Hepatocyte (in vitro differentiated cells): Measurements from ENCODE around the gene CMTM7. TPM values are rescaled to one million over a fixed set of nuclear protein-coding genes. Genes with fewer than 3 reads are reported as not detected.

ENCODE experiments used
- DNase-seq: peaks from one replicate; pipeline ENCODE4 v3.0.0-alpha.2; 2016; ENCODE audit warnings: low spot score
- H2AFZ ChIP-seq: fragments of 200-600 bp; sonication (generic); 2 replicates; pipeline ENCODE4 v1.6.0; 2016; ENCODE audit warnings: antibody characterized with exemption, mild to moderate bottlenecking
- H3K27ac ChIP-seq: fragments of 200-600 bp; sonication (generic); 2 replicates; pipeline ENCODE4 v1.5.1; 2016; ENCODE audit warnings: mild to moderate bottlenecking
- H3K27me3 ChIP-seq: fragments of 200-600 bp; sonication (generic); 2 replicates; pipeline ENCODE4 v1.6.1; 2016
- H3K36me3 ChIP-seq: fragments of 200-600 bp; sonication (generic); replicated peaks from 2 replicates; pipeline ENCODE4 v1.5.1; 2016; ENCODE audit warnings: low read depth; ENCODE audit not compliant: insufficient read depth
- H3K4me1 ChIP-seq: fragments of 200-600 bp; sonication (generic); 2 replicates; pipeline ENCODE4 v1.5.1; 2016; ENCODE audit warnings: mild to moderate bottlenecking, moderate library complexity; ENCODE audit not compliant: insufficient read depth
- H3K4me2 ChIP-seq: fragments of 200-600 bp; sonication (generic); 2 replicates; pipeline ENCODE4 v1.6.0; 2016
- H3K4me3 ChIP-seq: fragments of 200-600 bp; sonication (generic); 2 replicates; pipeline ENCODE4 v1.5.1; 2016; ENCODE audit warnings: mild to moderate bottlenecking
- H3K79me2 ChIP-seq: fragments of 200-600 bp; sonication (generic); 2 replicates; pipeline ENCODE4 v1.6.0; 2017; ENCODE audit warnings: mild to moderate bottlenecking
- H3K9me2 ChIP-seq: fragments of 200-600 bp; sonication (generic); replicated peaks from 2 replicates; pipeline ENCODE4 v1.6.0; 2017; ENCODE audit warnings: mild to moderate bottlenecking; ENCODE audit not compliant: insufficient read depth
- H3K9me3 ChIP-seq: fragments of 200-600 bp; sonication (generic); 2 replicates; pipeline ENCODE4 v1.5.1; 2016; ENCODE audit warnings: low read depth, mild to moderate bottlenecking
- H4K20me1 ChIP-seq: fragments of 200-600 bp; sonication (generic); 2 replicates; pipeline ENCODE4 v1.6.0; 2016; ENCODE audit warnings: mild to moderate bottlenecking; ENCODE audit not compliant: insufficient read depth, poor library complexity, severe bottlenecking
- CTCF ChIP-seq: fragments of 200-600 bp; sonication (generic); IDR thresholded peaks from 2 replicates; pipeline ENCODE4 v1.5.1; 2016; ENCODE audit warnings: antibody characterized with exemption, mild to moderate bottlenecking; ENCODE audit not compliant: poor library complexity
- EZH2 ChIP-seq: fragments of 200-600 bp; sonication (generic); IDR thresholded peaks from 2 replicates; pipeline ENCODE4 v1.6.1; 2016; ENCODE audit warnings: antibody characterized with exemption, mild to moderate bottlenecking, borderline replicate concordance
- EZH2phosphoT487 ChIP-seq: fragments of 200-600 bp; sonication (generic); IDR thresholded peaks from one replicate; pipeline ENCODE4 v1.6.1; 2018; ENCODE audit warnings: antibody characterized with exemption, mild to moderate bottlenecking, low read depth, moderate library complexity; ENCODE audit not compliant: unreplicated experiment, severe bottlenecking
- WGBS: methylation state at CpG from one replicate; pipeline ENCODE4 v1.1.6; 2016; ENCODE audit warnings: low lambda C conversion rate; ENCODE audit errors: missing lambda C conversion rate; 5-methylcytosine and 5-hydroxymethylcytosine counted together
- polyA plus RNA-seq: library from polyadenylated mRNA; unstranded; fragments of >200 nt; fragmentation: Nextera tagmentation; extraction: Ambion mirVana; gene quantifications from 2 replicates; pipeline ENCODE4 v1.2.1, GENCODE V29; 2016
- total RNA-seq: library from RNA; depleted of rRNA; stranded (reverse); fragments of >200 nt; gene quantifications from 2 replicates; pipeline ENCODE4 v1.2.3, GENCODE V29; 2014

CMTM7 gene
- total and polyA plus RNA-seq, 2 experiments from 2014 or later: 6.1 to 63.0 TPM

- Histone ChIP-seq H3K9me3 (no peaks in the 10 kb centered on the region), H3K27ac (no peak overlapping the region), H3K36me3 (no peaks in the 10 kb centered on the region), H3K4me2 (no peak overlapping the region), H3K9me2 (no peaks in the 10 kb centered on the region), H3K79me2 (peaks cover 2% of the 10 kb centered on the region), H2AFZ (no peak overlapping the region), H3K4me1 (no peaks in the 10 kb centered on the region), H3K4me3 (no peak overlapping the region), H3K27me3 (no peaks in the 10 kb centered on the region), H4K20me1 (no peaks in the 10 kb centered on the region)
- TF ChIP-seq EZH2phosphoT487 (no peak), CTCF (no peak), EZH2 (no peak)
- 95% methylated on average over 3 of the region's 3 CpGs for WGBS
- DNase-seq: no peak
Observed at GRCh38 chr3:32449691-32450090, 58.0 kb downstream of the CMTM7 start.

- no peak overlapping the region for H2AFZ ChIP-seq
- H3K4me3 ChIP-seq: no peak overlapping the region
- no peak overlapping the region for H3K27ac ChIP-seq
- no peaks in the 10 kb centered on the region for H3K4me1 ChIP-seq
- peaks cover 2% of the 10 kb centered on the region for H3K79me2 ChIP-seq
- H3K4me2 ChIP-seq: no peak overlapping the region
- no peaks in the 10 kb centered on the region for H3K36me3 ChIP-seq
- no peaks in the 10 kb centered on the region for H3K27me3 ChIP-seq
- no peak for DNase-seq
- H4K20me1 ChIP-seq: no peaks in the 10 kb centered on the region
- no peaks in the 10 kb centered on the region for H3K9me2 ChIP-seq
- 97% methylated on average over 2 of the region's 2 CpGs for whole genome bisulfite sequencing
- TF ChIP-seq EZH2phosphoT487: no peak
- no peak for TF ChIP-seq CTCF
- no peak for TF ChIP-seq EZH2
- H3K9me3 ChIP-seq: no peaks in the 10 kb centered on the region
Observed at GRCh38 chr3:32450426-32450825, 58.8 kb downstream of the CMTM7 start.

- Histone ChIP-seq H3K9me3 (no peaks in the 10 kb centered on the region), H2AFZ (no peak overlapping the region), H4K20me1 (no peaks in the 10 kb centered on the region), H3K4me3 (no peak overlapping the region), H3K4me1 (no peaks in the 10 kb centered on the region), H3K27ac (no peak overlapping the region), H3K9me2 (no peaks in the 10 kb centered on the region), H3K79me2 (peaks cover 2% of the 10 kb centered on the region), H3K36me3 (no peaks in the 10 kb centered on the region), H3K4me2 (no peak overlapping the region), H3K27me3 (no peaks in the 10 kb centered on the region)
- TF ChIP-seq CTCF (no peak), EZH2phosphoT487 (no peak), EZH2 (no peak)
- WGBS: 95% methylated on average over 12 of the region's 12 CpGs
- no peak for DNase-seq
Observed at GRCh38 chr3:32450992-32451659, 59.5 kb downstream of the CMTM7 start.
